Fibroblast of lung (primary cell): ENCODE results near the gene GPR37L1. TPM values are rescaled to one million over a fixed set of nuclear protein-coding genes. Genes with fewer than 3 reads are reported as not detected.

ENCODE experiments used
- DNase-seq, 2 donors: peaks; one replicate each; pipeline versions ENCODE4 v3.0.0 to v3.0.0-alpha.2; 2010; ENCODE audit warnings: low read depth in 2 of 2
- H2AFZ ChIP-seq: 2 replicates; pipeline ENCODE4 v1.5.1; 2012; ENCODE audit warnings: low read length, control low read depth, inconsistent platforms
- H3K27ac ChIP-seq: 2 replicates; pipeline ENCODE4 v1.5.1; 2011; ENCODE audit warnings: low read length, control low read depth; ENCODE audit not compliant: insufficient read depth
- H3K27me3 ChIP-seq: 2 replicates; pipeline ENCODE4 v1.5.1; 2011; ENCODE audit warnings: mild to moderate bottlenecking, low read length; ENCODE audit not compliant: control insufficient read depth, insufficient read depth
- H3K36me3 ChIP-seq: 2 replicates; pipeline ENCODE4 v1.5.1; 2011; ENCODE audit warnings: low read length; ENCODE audit not compliant: control insufficient read depth, insufficient read depth
- H3K4me1 ChIP-seq: 2 replicates; pipeline ENCODE4 v1.5.1; 2011; ENCODE audit warnings: low read length; ENCODE audit not compliant: control insufficient read depth, insufficient read depth; ENCODE audit errors: extremely low read depth
- H3K4me2 ChIP-seq: 2 replicates; pipeline ENCODE4 v1.5.1; 2011; ENCODE audit warnings: low read length, control low read depth; ENCODE audit not compliant: insufficient read depth; ENCODE audit errors: extremely low read depth
- H3K4me3 ChIP-seq, 4 experiments: fragments of 200-600 bp in 1 of 4; sonication (generic) in 1 of 4; replicated peaks in 1 of 4; 2 replicates each; pipeline ENCODE4 v1.5.1; 2011 to 2016; ENCODE audit warnings: low read length in 4 of 4, low read depth in 3 of 4, mild to moderate bottlenecking in 3 of 4, control low read depth in 2 of 4, inconsistent platforms in 1 of 4, mixed read lengths in 1 of 4; ENCODE audit not compliant: insufficient read depth in 1 of 4; ENCODE audit errors: control extremely low read depth in 1 of 4
- H3K79me2 ChIP-seq: 2 replicates; pipeline ENCODE4 v1.5.1; 2012; ENCODE audit warnings: mild to moderate bottlenecking, low read length, inconsistent platforms; ENCODE audit not compliant: control insufficient read depth, insufficient read depth
- H3K9ac ChIP-seq: 2 replicates; pipeline ENCODE4 v1.5.1; 2011; ENCODE audit warnings: mild to moderate bottlenecking, low read length, control low read depth; ENCODE audit not compliant: insufficient read depth
- H3K9me3 ChIP-seq: 2 replicates; pipeline ENCODE4 v1.5.1; 2012; ENCODE audit warnings: low read depth, low read length; ENCODE audit not compliant: control insufficient read depth, insufficient read depth
- H4K20me1 ChIP-seq: 2 replicates; pipeline ENCODE4 v1.5.1; 2011; ENCODE audit warnings: low read length; ENCODE audit not compliant: control insufficient read depth, insufficient read depth; ENCODE audit errors: extremely low read depth
- EZH2 ChIP-seq: IDR thresholded peaks from 2 replicates; pipeline ENCODE4 v1.5.1; 2012; ENCODE audit warnings: low read length, control low read depth, mild to moderate bottlenecking; ENCODE audit errors: missing control alignments
- polyA plus RNA-seq, 2 donors: library from polyadenylated mRNA; depleted of rRNA in 1 of 2; stranded (reverse) in 1 of 2; unstranded in 1 of 2; fragments of >200 nt; gene quantifications; 2 replicates each; pipeline ENCODE4 v1.2.1, GENCODE V29; 2011 to 2012; ENCODE audit warnings: missing spikeins in 1 of 2
- total RNA-seq: library from RNA; depleted of rRNA; stranded (reverse); fragments of >200 nt; gene quantifications from 2 replicates; pipeline ENCODE4 v1.2.1, GENCODE V29; 2014
- TF ChIP-seq, protein P1 (sequence below), 2 donors: IDR thresholded peaks in 1 of 2; conservative IDR thresholded peaks in 1 of 2; 1 replicate in 1 of 2; 2 replicates in 1 of 2; pipeline ENCODE4 v1.5.1; 2011 to 2012; ENCODE audit warnings: low read length in 2 of 2, control low read depth in 1 of 2, inconsistent platforms in 1 of 2, low read depth in 1 of 2, mild to moderate bottlenecking in 1 of 2

The GPR37L1 gene
- total and polyA plus RNA-seq, 2 donors (not counting 1 experiment from before 2014, with no cell fraction given), result not detected

DNA sequence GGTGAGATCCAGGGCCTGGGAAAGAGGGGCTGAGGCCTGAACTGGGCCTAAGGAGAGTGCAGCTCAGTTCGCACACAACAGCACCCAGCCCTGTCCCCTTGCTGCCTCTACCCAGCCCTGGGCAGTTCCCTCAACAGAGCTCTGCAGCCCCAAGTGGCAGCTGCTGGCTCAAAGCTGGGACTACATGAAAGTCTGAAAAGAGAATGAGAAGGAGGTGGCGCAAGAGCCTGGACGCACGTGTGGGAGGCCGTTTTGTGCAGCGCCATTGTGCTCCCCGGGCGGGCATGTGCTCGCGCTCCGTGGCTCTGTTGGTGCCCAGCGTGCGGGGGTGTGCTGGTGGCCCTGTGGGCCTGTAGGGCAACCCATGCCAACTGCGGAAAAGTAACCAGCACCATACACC is 10.3 kb downstream of the GPR37L1 start:
- Histone ChIP-seq H4K20me1 (no peaks in the 10 kb centered on the region), H3K36me3 (peaks cover 7% of the 10 kb centered on the region), H3K4me1 (peaks cover 2% of the 10 kb centered on the region), H3K27me3 (no peaks in the 10 kb centered on the region), H3K4me3 (no peak overlapping the region), H3K9ac (no peak overlapping the region), H3K9me3 (no peaks in the 10 kb centered on the region), H2AFZ (no peak overlapping the region), H3K4me2 (no peak overlapping the region), H3K27ac (no peak overlapping the region), H3K79me2 (no peaks in the 10 kb centered on the region)
- TF ChIP-seq, protein P1, sequence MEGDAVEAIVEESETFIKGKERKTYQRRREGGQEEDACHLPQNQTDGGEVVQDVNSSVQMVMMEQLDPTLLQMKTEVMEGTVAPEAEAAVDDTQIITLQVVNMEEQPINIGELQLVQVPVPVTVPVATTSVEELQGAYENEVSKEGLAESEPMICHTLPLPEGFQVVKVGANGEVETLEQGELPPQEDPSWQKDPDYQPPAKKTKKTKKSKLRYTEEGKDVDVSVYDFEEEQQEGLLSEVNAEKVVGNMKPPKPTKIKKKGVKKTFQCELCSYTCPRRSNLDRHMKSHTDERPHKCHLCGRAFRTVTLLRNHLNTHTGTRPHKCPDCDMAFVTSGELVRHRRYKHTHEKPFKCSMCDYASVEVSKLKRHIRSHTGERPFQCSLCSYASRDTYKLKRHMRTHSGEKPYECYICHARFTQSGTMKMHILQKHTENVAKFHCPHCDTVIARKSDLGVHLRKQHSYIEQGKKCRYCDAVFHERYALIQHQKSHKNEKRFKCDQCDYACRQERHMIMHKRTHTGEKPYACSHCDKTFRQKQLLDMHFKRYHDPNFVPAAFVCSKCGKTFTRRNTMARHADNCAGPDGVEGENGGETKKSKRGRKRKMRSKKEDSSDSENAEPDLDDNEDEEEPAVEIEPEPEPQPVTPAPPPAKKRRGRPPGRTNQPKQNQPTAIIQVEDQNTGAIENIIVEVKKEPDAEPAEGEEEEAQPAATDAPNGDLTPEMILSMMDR (conservative IDR thresholded peaks at IDR 0.05 in 1 of 2, IDR thresholded peaks at IDR 0.05 in 1 of 2; ENCODE audit: low read depth in 1 of 2, low read length in 2 of 2), result no peak
- no peak for TF ChIP-seq EZH2
- no peak for DNase-seq

- peaks cover 7% of the 10 kb centered on the region for H3K36me3 ChIP-seq
- H3K79me2 ChIP-seq, result no peaks in the 10 kb centered on the region
- no peak overlapping the region for H2AFZ ChIP-seq
- no peak overlapping the region for H3K4me3 ChIP-seq
- TF ChIP-seq EZH2, result no peak
- TF ChIP-seq, protein P1 (conservative IDR thresholded peaks at IDR 0.05 in 1 of 2, IDR thresholded peaks at IDR 0.05 in 1 of 2; ENCODE audit: low read depth in 1 of 2, low read length in 2 of 2), result no peak
- no peak overlapping the region for H3K4me2 ChIP-seq
- H3K9me3 ChIP-seq, result no peaks in the 10 kb centered on the region
- H3K27ac ChIP-seq, result no peak overlapping the region
- peaks cover 2% of the 10 kb centered on the region for H3K4me1 ChIP-seq
- no peak overlapping the region for H3K9ac ChIP-seq
- H4K20me1 ChIP-seq, result no peaks in the 10 kb centered on the region
- DNase-seq, result no peak
- no peaks in the 10 kb centered on the region for H3K27me3 ChIP-seq
These were observed 10.8 kb downstream of the GPR37L1 start for GRCh38 chr1:202133496-202133895.

DNA sequence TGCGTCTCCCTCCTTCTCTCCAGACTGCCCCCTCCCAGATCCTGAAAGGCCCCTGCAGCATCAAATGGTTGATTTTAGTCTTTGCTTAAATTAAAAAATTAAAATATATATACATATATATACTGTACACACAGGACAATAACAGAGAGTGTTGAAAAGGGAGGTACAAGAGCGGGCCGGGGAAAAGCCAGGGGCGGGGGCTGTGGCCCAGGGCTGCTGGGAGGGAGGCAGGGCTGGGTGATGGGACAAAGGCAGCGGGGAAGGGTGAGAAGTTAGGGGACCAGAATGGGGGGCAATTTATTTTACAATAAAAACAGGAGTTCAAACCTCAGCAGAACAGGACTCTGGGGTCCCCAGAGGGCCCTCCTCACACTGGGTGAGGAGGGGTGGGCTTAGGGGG is 11.3 kb downstream of the GPR37L1 start:
- Histone ChIP-seq H3K4me1 (peaks cover 2% of the 10 kb centered on the region), H2AFZ (no peak overlapping the region), H3K9ac (no peak overlapping the region), H3K9me3 (no peaks in the 10 kb centered on the region), H3K27ac (no peak overlapping the region), H3K79me2 (no peaks in the 10 kb centered on the region), H3K36me3 (peaks cover 7% of the 10 kb centered on the region), H3K4me3 (no peak overlapping the region), H3K27me3 (no peaks in the 10 kb centered on the region), H4K20me1 (no peaks in the 10 kb centered on the region), H3K4me2 (no peak overlapping the region)
- TF ChIP-seq, protein P1 (conservative IDR thresholded peaks at IDR 0.05 in 1 of 2, IDR thresholded peaks at IDR 0.05 in 1 of 2; ENCODE audit: low read depth in 1 of 2, low read length in 2 of 2), result no peak
- TF ChIP-seq EZH2, result no peak
- DNase-seq, result no peak
